Cerebellar cortex (tissue), 1 donor: ENCODE measurements around the gene TXNIP.

ENCODE experiments used
- DNase-seq: peaks from one replicate; pipeline ENCODE4 v3.0.0-alpha.2; 2015; ENCODE audit warnings: low spot score

The TXNIP gene

DNA sequence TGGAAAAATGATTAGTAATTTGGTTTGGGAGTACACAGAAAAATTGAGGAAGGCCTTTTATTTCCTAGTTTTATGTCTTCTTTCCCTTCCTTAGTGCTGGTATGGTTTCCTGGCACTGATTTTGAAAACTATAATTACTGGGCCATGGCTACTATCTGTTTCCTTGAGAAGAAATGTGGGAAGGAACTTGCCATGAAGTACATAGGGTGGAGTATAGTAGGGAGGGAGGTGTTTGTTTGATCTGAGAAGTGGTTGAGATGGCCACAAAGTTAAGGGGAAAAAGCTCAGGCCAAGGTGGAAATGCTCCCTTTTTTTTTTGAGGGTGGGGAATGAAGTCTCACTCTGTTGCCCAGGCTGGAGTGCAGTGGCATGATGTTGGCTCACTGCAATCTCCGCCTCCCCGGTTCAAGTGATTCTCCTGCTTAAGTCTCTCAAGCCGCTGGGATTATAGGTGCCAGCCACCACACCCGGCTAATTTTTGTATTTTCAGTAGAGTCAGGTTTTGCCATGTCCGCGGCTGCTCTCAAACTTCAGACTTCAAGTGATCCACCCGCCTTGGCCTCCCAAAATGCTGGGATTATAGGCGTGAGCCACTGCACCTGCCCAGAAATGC, 13.9 kb upstream of the TXNIP start:
- no peak for DNase-seq

GRCh38 chr1:146007489-146008133, 11.2 kb upstream of the TXNIP start:
- no peak for DNase-seq

DNA sequence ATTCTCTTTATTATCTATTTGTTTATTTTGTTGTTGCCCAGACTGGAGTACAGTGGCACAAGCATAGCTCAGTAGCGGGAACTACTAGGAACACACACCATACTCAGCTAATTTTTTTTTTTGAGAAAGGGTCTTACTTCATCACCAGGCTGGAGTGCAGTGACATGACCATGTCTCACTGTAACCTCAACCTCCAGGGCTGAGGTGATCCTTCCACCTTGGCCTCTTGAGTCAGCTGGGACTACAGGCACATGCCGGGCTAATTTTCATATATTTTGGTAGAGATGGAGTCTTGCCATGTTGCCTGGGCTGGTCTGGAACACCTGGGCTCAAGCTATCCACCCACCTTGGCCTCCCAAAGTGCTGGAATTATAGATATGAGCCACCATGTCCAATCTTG, 5.3 kb upstream of the TXNIP start:
- DNase-seq = no peak

GRCh38 chr1:145999321-146000024, 3.1 kb upstream of the TXNIP start:
- peak; percentile 82 for DNase-seq

- DNase-seq = no peak
Observed at GRCh38 chr1:145997718-145998023, 1.3 kb upstream of the TXNIP start.

DNA sequence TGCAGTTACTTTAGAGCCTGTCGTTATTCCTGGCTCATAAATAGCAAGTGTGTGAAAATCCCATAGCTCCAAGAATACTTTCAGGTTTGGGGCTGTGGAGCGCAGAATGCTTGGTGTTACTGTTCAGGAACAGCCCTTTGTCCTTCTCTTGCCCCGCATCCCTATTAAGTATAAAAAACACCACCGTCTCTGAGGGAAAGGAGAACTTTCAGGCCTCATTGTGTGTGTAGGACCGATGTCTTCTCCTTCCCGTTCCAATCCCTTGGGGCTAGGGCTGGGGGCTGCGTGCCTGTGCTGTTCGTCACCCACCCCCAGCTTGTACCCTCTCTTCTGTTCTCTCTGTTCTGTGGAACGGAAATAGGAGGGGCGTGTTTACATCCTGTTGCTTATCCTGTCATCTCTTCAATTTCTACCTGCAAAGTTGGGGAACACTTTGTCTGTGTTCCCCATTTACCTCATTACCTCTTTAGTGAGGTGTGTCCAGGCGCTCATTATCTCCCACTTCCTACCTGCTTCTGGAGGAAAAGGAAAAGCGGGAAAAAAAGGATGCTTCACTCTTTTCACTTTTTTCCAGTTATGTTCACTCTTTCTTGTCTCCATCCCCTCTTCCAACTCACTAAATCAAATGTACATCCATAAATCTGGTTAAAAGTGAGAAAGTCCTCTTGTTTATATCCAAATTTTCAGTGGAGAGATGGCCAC, 788 bp upstream of the TXNIP start:
- no peak for DNase-seq

DNA sequence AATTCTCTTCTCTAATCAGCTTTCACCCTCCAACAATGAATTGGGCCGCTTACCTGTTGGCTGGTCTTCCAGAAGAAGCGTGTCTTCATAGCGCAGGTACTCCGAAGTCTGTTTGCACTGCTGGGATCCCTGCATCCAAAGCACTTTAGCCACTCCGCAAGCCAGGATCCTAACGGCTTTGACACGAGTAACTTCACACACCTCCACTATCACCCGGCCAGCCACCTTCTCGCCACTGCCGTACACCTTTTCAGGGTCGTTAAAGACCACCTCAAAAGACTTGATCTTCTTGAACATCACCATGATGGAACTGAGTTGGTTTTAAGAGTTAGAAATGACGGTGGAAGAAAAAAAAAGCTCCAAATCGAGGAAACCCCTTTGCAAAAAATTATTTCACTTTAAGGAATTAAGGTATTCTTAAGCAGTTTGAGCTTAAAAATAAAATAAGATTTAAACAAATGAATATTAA, 381 bp downstream of the TXNIP start:
- DNase-seq = peak; percentile 66

- DNase-seq = peak; percentile 35
Observed at GRCh38 chr1:145995148-145995881, 1.1 kb downstream of the TXNIP start.

GRCh38 chr1:145994391-145995120, 1.8 kb downstream of the TXNIP start:
- DNase-seq = no peak

- no peak for DNase-seq
Observed at GRCh38 chr1:145993618-145994390, 2.6 kb downstream of the TXNIP start.

DNA sequence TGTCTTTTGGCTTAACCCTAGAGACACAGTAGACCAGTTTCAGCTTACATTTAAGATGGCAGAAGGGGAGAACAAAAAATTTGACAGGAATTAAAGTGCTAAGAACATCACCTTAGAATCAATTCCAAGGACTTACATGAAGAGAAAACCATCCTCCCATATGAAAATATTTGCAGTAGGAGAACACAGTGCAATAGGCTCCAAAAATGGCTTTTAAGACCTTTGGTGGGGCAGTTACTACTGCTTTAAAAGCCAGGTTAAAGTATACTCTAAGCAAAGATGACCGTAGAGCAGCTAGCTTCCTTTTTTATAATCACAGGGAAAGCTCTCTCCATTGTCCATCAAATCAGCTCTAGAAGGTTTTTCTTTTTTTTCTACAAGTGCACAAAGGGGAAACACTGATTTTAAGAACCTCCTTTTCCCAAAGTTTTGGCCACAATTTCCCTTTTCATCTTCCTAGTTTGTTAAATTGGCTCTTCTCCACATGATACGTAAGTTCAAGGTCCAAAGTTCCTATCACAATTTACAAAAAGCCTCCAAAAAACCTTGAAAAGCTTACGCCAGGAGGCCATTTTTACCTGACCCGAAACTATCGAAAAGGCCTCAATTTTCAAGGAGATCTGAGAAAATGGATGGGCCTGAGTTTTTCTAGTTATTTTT, 3.3 kb downstream of the TXNIP start:
- no peak for DNase-seq

DNA sequence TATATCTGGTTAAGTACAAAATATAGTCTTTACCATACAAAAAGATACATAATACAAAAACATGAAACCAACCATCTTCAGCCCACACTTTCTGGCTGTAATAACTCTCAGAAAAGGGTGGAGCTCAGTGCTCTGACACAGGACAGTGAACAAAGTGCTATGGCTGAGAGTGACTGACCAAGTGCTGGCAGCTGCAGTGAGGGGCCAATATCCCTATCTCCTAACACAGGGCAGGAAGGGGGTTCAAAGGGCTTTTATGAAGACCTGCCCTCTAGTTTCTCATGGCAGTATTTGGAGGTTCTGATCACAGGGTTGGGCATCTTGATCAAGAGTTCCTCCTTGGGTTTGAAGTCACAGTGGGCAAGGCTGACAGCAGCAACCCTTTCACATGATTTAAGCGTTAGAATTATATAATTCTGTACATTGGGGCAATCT, 3.9 kb downstream of the TXNIP start:
- no peak for DNase-seq

- DNase-seq = no peak
Observed at GRCh38 chr1:145991735-145992412, 4.5 kb downstream of the TXNIP start.

DNA sequence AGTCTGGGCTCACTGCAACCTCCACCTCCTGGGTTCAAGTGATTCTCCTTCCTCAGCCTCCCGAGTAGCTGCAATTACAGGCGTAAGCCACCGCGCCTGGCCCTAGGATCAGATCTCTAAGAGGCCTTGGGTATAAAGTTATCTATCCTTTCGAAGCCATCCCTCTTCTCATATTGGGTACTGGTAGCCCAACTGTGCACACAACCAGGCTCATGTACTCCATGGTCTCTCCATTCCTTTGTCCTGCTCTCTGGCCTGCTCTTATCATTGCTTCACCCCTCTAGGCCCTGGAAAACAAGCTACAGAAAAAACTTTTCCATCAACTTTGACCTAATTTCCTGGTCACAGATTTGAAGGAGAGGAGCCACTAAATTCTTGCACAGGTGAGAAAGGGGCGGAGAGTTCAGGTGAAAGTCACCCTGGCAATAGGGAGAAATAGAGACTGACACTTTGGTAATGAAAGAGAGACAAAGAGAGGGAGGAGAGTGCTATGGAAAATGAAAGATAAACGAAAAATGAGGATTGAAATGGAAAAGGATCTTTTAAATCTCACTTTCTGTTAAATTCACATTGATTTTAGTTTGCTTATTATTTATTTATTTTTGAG, 6.0 kb downstream of the TXNIP start:
- DNase-seq = no peak

- no peak for DNase-seq
Observed at GRCh38 chr1:145988773-145989172, 7.6 kb downstream of the TXNIP start.

DNA sequence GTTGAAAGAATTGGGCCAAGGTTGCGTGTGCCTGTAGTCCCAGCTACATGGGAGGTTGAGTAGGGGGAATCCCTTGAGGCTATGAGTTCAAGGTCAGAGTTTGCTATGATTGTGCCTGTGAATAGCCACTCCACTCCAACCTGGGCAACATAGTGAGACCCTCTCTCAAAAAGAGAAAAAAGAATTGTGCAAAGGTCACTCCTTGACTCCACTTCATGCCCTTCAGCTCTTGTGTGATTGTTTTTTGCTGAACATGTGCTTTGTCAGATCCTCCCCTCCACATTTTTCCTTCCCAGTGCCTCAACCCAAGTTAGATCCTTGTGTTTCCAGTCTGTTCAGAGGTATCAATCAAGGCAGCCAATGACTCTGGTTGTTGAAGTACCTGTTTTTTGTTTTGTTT, 8.5 kb downstream of the TXNIP start:
- no peak for DNase-seq

- DNase-seq = no peak
Observed at GRCh38 chr1:145986551-145986950, 9.8 kb downstream of the TXNIP start.

- peak; percentile 92 for DNase-seq
Observed at GRCh38 chr1:145985502-145986439, 10.6 kb downstream of the TXNIP start.
